NCI-H146 treated with DMSO at 0.1 percent for 48 hours (cell line): ENCODE results near the gene DNAJC25.
"Not testable (repeated sequence)": the region's sequence is repeated elsewhere in the genome, so short reads cannot be mapped to it uniquely, and the experiment has no call there.

Experiments used
- DNase-seq: peaks from one replicate; lab custom pipeline; 2025; ENCODE audit not compliant: unreplicated experiment; lab: John Stamatoyannopoulos, UW

The DNAJC25 gene

GRCh38 chr9:111663301-111663823 is 32.2 kb downstream of the DNAJC25 start:
- no peak for DNase-seq

- DNase-seq, result no peak
These were observed 37.0 kb downstream of the DNAJC25 start for GRCh38 chr9:111668026-111668573.

GRCh38 chr9:111668601-111669000 is 37.5 kb downstream of the DNAJC25 start:
- not testable (repeated sequence) for DNase-seq

GRCh38 chr9:111674319-111674718 is 43.2 kb downstream of the DNAJC25 start:
- no peak for DNase-seq

GRCh38 chr9:111676116-111676515 is 45.0 kb downstream of the DNAJC25 start:
- no peak for DNase-seq

- DNase-seq, result no peak
These were observed 47.2 kb downstream of the DNAJC25 start for GRCh38 chr9:111678293-111678692.

GRCh38 chr9:111679199-111679598 is 48.1 kb downstream of the DNAJC25 start:
- DNase-seq, result no peak

GRCh38 chr9:111683392-111683791 is 52.3 kb downstream of the DNAJC25 start:
- DNase-seq, result no peak

- peak; percentile 8 for DNase-seq
These were observed 60.7 kb downstream of the DNAJC25 start for GRCh38 chr9:111691672-111692329.

- DNase-seq, result no peak
These were observed 65.7 kb downstream of the DNAJC25 start for GRCh38 chr9:111696796-111697195.

- DNase-seq, result no peak
These were observed 69.6 kb downstream of the DNAJC25 start for GRCh38 chr9:111700776-111701175.
